Endometrium (tissue), 2 donors: ENCODE data around the gene SOX18.

ENCODE experiments used
- FAIRE-seq: peaks from 2 replicates; lab custom pipeline; 2012; peaks lifted over from hg19 to GRCh38; lab: Jason Lieb, UNC
- donor health status: control.
- donor health status: control.

SOX18 gene

GRCh38 chr20:64051561-64052325, 2.3 kb upstream of the SOX18 start:
- FAIRE-seq: no peak

DNA sequence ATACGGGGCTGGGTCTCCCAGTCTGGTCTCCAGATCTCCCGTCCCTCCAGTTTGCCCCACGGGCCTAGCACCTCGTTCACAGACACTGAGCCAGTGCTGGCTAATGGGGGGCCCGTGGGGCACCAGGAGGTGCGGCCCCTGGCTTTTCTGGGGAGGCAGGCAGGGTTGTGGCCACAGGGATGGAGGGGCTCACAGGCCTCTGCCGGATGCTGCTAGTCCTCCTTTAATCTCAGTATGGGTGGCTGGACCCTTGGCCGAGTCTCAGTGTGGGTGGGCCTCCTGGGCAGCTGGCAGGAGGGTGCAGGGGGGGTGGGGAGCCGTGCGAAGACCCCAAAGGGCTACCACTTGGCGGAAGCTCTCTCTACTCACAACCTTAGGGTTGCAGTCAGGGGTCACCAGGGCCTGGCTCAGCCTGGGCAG, 1.6 kb upstream of the SOX18 start:
- FAIRE-seq: no peak

GRCh38 chr20:64050261-64051032, 1.0 kb upstream of the SOX18 start:
- FAIRE-seq: no peak

- no peak for FAIRE-seq
Observed at GRCh38 chr20:64049878-64050260, 430 bp upstream of the SOX18 start.

DNA sequence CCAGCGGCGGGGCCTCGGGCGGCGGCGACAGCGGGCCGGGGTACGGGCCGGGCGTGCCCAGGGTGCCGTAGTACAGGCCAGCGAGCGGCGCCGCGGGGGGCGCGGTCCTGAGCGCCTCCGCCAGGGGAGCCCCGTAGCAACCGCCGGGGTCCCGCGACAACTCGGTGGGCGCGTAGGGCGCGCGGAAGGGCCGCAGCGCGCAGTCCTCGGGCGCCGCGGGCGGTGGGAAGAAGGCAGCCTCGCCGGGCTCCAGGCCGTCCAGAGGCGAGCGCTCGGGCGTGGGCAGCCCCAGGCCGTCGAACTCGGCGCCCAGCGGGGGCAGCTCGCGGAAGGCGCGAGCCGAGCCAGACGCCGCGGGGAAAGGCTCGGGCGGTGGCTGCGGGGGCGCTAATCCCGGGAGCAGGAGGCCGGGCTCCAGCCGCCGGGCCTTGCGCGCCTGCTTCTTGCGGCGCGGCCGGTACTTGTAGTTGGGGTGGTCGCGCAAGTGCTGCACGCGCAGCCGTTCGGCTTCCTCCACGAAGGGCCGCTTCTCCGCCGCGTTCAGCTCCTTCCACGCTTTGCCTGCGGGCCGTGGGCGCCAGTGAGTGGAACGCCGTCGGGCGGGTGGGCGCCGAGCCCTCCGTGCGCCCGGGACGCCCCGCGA, 916 bp downstream of the SOX18 start:
- FAIRE-seq: no peak

DNA sequence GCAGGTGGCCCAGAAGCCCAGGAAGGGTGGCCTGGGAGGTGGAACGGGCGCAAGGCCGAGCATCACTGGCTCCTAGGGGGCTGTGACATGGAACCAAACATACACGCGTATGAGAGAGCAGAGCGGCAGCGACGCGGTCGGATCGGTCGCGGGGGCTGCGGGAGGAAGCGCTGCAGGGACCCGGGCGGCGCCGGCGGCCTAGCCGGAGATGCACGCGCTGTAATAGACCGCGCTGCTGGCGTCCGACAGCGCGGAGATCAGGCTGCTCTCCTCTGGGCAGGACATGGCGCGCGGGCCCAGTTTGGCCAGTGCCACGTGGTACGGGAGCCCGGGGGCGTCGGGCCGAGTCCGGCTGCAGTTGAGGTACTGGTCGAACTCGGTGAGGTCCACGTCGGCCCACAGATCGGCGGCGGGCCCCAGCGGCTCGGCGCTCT, 1.5 kb downstream of the SOX18 start:
- no peak for FAIRE-seq

DNA sequence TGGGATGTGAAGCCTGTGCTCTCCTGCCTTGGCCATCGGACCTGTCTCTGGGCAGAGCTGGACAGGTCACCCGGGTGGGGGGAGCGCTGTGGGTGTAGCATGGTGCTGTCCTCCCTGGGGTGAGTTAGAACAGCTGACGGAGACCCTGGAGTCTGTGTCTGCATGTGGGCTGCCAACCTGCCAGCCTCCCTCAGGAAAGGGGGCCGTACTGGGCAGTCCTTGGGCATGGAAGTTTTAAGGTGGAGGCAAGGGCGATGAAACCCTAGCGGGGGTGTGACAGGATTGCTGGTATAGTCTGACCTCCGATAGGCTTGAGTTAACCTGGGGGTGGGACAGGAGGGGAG, 2.4 kb downstream of the SOX18 start:
- FAIRE-seq: no peak

- no peak for FAIRE-seq
Observed at GRCh38 chr20:64045346-64046011, 4.0 kb downstream of the SOX18 start.

DNA sequence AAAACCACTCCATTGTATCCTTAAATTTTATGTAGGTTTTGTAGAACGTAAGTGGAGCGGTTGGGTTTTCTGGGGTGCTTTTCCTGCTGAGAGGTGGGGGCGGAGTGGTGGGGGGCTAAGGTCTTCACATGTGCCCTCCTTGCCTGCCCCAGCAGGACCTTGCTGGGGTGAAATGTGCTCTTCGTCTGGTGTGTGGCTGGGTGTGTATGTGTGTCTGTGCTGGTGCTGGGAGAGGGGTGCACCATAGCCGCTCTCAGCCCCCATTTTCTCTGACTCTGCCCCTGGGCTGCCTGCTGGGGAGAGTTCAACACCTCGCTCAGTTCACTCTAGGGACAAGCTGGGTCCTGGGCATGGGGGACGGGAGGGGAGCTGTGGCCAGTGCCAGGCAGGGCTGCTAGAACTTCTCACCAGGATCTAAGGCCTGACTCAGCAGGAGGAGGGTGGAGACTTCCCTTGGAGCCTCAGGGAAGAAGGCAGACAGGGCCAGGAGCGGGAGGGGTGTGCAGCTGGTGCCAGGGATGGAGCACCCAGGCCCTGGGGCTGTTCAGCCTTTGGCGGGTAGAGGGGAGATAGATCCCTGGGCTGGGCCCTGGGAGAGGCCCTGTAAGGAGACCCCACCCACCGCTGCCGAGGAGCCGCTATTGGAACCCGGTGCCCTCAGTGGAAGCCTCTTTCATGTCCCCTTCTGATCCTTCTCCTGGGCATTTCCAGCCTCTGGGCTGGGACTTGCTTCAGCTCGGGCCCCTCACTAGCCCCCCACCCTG, 4.8 kb downstream of the SOX18 start:
- no peak for FAIRE-seq

DNA sequence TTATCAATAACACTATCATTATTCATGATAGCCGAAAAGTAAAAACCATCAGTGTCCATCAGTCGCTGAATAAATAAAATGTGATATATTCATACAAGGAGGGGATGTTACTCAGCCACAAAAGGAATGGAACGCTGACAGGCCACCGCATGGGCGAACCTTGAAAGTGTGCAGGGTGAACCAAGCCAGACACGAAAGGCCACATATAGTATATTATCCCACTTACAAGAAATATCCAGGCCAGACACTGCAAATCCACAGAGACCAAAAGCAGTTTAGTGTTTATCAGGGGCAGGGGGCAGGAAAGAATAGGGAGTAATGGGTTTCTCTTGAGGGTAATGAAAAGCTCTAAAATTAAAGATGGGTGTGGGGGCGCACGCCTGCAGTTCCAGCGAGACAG, 5.7 kb downstream of the SOX18 start:
- no peak for FAIRE-seq

- no peak for FAIRE-seq
Observed at GRCh38 chr20:64042054-64042781, 7.2 kb downstream of the SOX18 start.

DNA sequence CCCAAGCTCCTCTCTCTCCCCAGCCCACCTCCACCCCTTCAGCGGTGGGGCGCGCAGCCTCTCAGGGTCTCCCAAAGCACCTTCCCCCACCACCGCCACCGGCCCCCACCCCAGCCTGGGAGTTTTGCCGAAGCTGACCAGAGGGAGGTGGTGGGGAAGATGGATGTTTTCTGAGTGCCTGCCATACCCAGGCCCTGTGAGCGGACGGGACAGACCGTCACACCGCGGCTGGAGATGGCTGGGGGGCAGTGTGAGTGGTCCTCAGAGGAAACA, 7.7 kb downstream of the SOX18 start:
- no peak for FAIRE-seq

- FAIRE-seq: no peak
Observed at GRCh38 chr20:64041040-64041780, 8.2 kb downstream of the SOX18 start.

- no peak for FAIRE-seq
Observed at GRCh38 chr20:64040231-64041039, 9.0 kb downstream of the SOX18 start.

- FAIRE-seq: no peak
Observed at GRCh38 chr20:64039293-64040160, 9.9 kb downstream of the SOX18 start.

DNA sequence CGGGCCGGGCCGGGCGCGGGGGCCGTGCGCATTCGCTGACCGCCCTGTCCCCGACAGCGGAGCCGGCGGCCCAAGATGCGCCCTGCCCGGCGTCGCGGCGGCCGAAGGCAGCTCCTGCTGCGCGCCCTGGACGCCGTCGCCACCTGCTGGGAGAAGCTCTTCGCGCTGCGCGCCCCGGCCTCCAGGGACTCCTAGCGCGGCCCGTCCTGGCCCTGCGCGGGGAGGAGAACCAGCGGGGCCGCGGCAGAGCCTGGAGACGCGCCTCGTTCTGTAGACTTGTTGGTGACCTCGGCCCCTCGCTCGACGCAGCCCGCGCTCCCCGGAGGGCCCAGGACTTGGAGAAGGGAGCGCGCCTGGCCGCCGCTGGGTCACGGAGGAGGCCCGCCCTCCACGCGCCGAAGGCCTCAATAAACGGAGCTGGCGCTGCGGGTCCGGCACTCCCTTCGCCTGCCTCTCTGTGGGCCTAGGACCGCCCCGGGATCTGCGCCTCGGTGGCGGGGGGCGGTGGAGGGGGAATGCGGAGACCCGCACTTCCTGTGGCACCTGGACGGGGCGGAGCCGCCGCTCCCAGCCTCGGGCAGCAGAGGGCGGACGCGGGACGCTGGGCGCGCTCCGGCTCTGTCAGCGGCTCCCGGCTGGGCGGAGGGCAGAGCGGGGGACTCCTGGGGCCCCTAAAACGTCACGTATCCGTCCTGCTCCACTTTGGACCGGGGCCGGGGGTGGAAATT, 10.7 kb downstream of the SOX18 start:
- FAIRE-seq: no peak

GRCh38 chr20:64038224-64038564, 11.2 kb downstream of the SOX18 start:
- FAIRE-seq: no peak

- FAIRE-seq: no peak
Observed at GRCh38 chr20:64037498-64038213, 11.8 kb downstream of the SOX18 start.
